H9 (cell line): ENCODE results near the gene PEX7. TPM values are rescaled to one million over a fixed set of nuclear protein-coding genes. Genes with fewer than 3 reads are reported as not detected.

Source experiments
- DNase-seq: peaks from one replicate; pipeline ENCODE4 v3.0.0-alpha.2; 2017
- H2AFZ ChIP-seq: one replicate; pipeline ENCODE4 v1.6.1; 2013; ENCODE audit warnings: mild to moderate bottlenecking, low read length, control low read depth, moderate library complexity
- H2AK5ac ChIP-seq: 2 replicates; pipeline ENCODE4 v1.6.1; 2013; ENCODE audit warnings: low read length, control low read depth, mixed read lengths; ENCODE audit not compliant: insufficient read length
- H2BK120ac ChIP-seq: one replicate; pipeline ENCODE4 v1.6.1; 2013; ENCODE audit warnings: low read depth, mild to moderate bottlenecking, low read length, control low read depth, inconsistent platforms; ENCODE audit not compliant: poor library complexity, severe bottlenecking
- H2BK12ac ChIP-seq: 2 replicates; pipeline ENCODE4 v1.6.1; 2013; ENCODE audit warnings: low read length, control low read depth, mixed read lengths, low read depth; ENCODE audit not compliant: insufficient read length
- H2BK15ac ChIP-seq: 2 replicates; pipeline ENCODE4 v1.6.1; 2013; ENCODE audit warnings: low read depth, low read length, control low read depth
- H2BK20ac ChIP-seq: one replicate; pipeline ENCODE4 v1.6.1; 2013; ENCODE audit warnings: low read depth, mild to moderate bottlenecking, low read length, control low read depth, inconsistent platforms; ENCODE audit not compliant: poor library complexity, severe bottlenecking
- H2BK5ac ChIP-seq: 2 replicates; pipeline ENCODE4 v1.6.1; 2013; ENCODE audit warnings: low read length, control low read depth, mixed read lengths; ENCODE audit not compliant: insufficient read length
- H3K14ac ChIP-seq: 2 replicates; pipeline ENCODE4 v1.6.1; 2013; ENCODE audit warnings: low read length, control low read depth; ENCODE audit not compliant: insufficient read depth
- H3K18ac ChIP-seq: 2 replicates; pipeline ENCODE4 v1.6.1; 2013; ENCODE audit warnings: low read depth, mild to moderate bottlenecking, mixed read lengths, low read length, control low read depth; ENCODE audit not compliant: insufficient read length
- H3K23ac ChIP-seq: 2 replicates; pipeline ENCODE4 v1.6.1; 2013; ENCODE audit warnings: low read length, control low read depth, mixed read lengths, low read depth; ENCODE audit not compliant: insufficient read length
- H3K23me2 ChIP-seq: 2 replicates; pipeline ENCODE4 v1.6.1; 2013; ENCODE audit warnings: low read depth, mild to moderate bottlenecking, mixed read lengths, low read length, control low read depth; ENCODE audit not compliant: insufficient read length, poor library complexity, severe bottlenecking
- H3K27ac ChIP-seq: 2 replicates; pipeline ENCODE4 v1.5.1; 2013; ENCODE audit warnings: low read length, control low read depth, mixed read lengths, low read depth; ENCODE audit not compliant: insufficient read length
- H3K27me3 ChIP-seq: 2 replicates; pipeline ENCODE4 v1.6.1; 2013; ENCODE audit warnings: low read length, control low read depth, inconsistent platforms; ENCODE audit not compliant: insufficient read depth
- H3K4ac ChIP-seq: 2 replicates; pipeline ENCODE4 v1.6.1; 2013; ENCODE audit warnings: low read depth, mild to moderate bottlenecking, control low read depth, inconsistent platforms, low read length, moderate library complexity
- H3K4me1 ChIP-seq: 2 replicates; pipeline ENCODE4 v1.6.1; 2013; ENCODE audit warnings: low read length, control low read depth, inconsistent platforms; ENCODE audit not compliant: insufficient read depth
- H3K4me2 ChIP-seq: 2 replicates; pipeline ENCODE4 v1.6.1; 2013; ENCODE audit warnings: low read length, control low read depth, mixed read lengths; ENCODE audit not compliant: insufficient read length, insufficient read depth
- H3K56ac ChIP-seq: 2 replicates; pipeline ENCODE4 v1.6.1; 2013; ENCODE audit warnings: low read depth, mild to moderate bottlenecking, mixed read lengths, low read length, control low read depth; ENCODE audit not compliant: insufficient read length
- H3K79me1 ChIP-seq: 2 replicates; pipeline ENCODE4 v1.6.1; 2013; ENCODE audit warnings: low read depth, mild to moderate bottlenecking, moderate library complexity, low read length, control low read depth, inconsistent platforms; ENCODE audit not compliant: insufficient read depth, poor library complexity, severe bottlenecking
- H3K79me2 ChIP-seq: 2 replicates; pipeline ENCODE4 v1.6.1; 2013; ENCODE audit warnings: low read length, control low read depth, inconsistent platforms; ENCODE audit not compliant: insufficient read depth
- H3K9ac ChIP-seq: 2 replicates; pipeline ENCODE4 v1.6.1; 2013; ENCODE audit warnings: low read length, control low read depth, mixed read lengths; ENCODE audit not compliant: insufficient read length; ENCODE audit errors: extremely low read depth
- H3K9me3 ChIP-seq: one replicate; pipeline ENCODE4 v1.6.1; 2013; ENCODE audit warnings: low read depth, low read length, inconsistent platforms; ENCODE audit not compliant: control insufficient read depth
- H3T11ph ChIP-seq: one replicate; pipeline ENCODE4 v1.6.1; 2013; ENCODE audit warnings: mild to moderate bottlenecking, low read length, control low read depth, inconsistent platforms
- H4K20me1 ChIP-seq: one replicate; pipeline ENCODE4 v1.6.1; 2013; ENCODE audit not compliant: control insufficient read depth, insufficient read length, insufficient read depth
- H4K5ac ChIP-seq: 2 replicates; pipeline ENCODE4 v1.6.1; 2013; ENCODE audit warnings: low read depth, mild to moderate bottlenecking, mixed read lengths, low read length, control low read depth; ENCODE audit not compliant: insufficient read length
- H4K8ac ChIP-seq: replicated peaks from 2 replicates; pipeline ENCODE4 v1.6.1; 2013; ENCODE audit warnings: low read length, control low read depth, mixed read lengths, low read depth; ENCODE audit not compliant: insufficient read length
- H4K91ac ChIP-seq: 2 replicates; pipeline ENCODE4 v1.6.1; 2013; ENCODE audit warnings: low read depth, mild to moderate bottlenecking, moderate library complexity, mixed read lengths, low read length, control low read depth; ENCODE audit not compliant: insufficient read length
- H3K27ac Mint-ChIP-seq, 3 experiments: 2 replicates in 2 of 3; 3 replicates in 1 of 3; pipeline ENCODE4 v1.8.0; 2020 to 2021; ENCODE audit warnings: mixed read lengths in 3 of 3, mild to moderate bottlenecking in 1 of 3, moderate library complexity in 1 of 3
- H3K27me3 Mint-ChIP-seq: 2 replicates; pipeline ENCODE4 v1.8.0; 2021; ENCODE audit warnings: low read depth, mild to moderate bottlenecking, moderate library complexity, mixed read lengths
- H3K36me3 Mint-ChIP-seq, 3 experiments: 2 replicates in 2 of 3; 3 replicates in 1 of 3; pipeline ENCODE4 v1.8.0; 2020 to 2021; ENCODE audit warnings: low read depth in 3 of 3, mixed read lengths in 3 of 3; ENCODE audit not compliant: insufficient read depth in 1 of 3
- H3K4me1 Mint-ChIP-seq, 2 experiments: 2 replicates each; pipeline ENCODE4 v1.8.0; 2020; ENCODE audit warnings: mixed read lengths in 2 of 2
- H3K4me3 Mint-ChIP-seq, 2 experiments: 2 replicates in 1 of 2; 3 replicates in 1 of 2; pipeline ENCODE4 v1.8.0; 2020 to 2021; ENCODE audit warnings: mild to moderate bottlenecking in 2 of 2, mixed read lengths in 2 of 2, moderate library complexity in 1 of 2
- H3K9me3 Mint-ChIP-seq, 2 experiments: 2 replicates in 1 of 2; 3 replicates in 1 of 2; pipeline ENCODE4 v1.8.0; 2020; ENCODE audit warnings: mild to moderate bottlenecking in 2 of 2, mixed read lengths in 2 of 2, moderate library complexity in 1 of 2
- CTCF ChIP-seq: fragments of 200-600 bp; sonication (generic); conservative IDR thresholded peaks from 3 replicates; pipeline ENCODE4 v1.8.0; 2021; ENCODE audit warnings: antibody characterized with exemption, mild to moderate bottlenecking
- WGBS: extraction: QIAGEN DNeasy Blood & Tissue Kit; methylation state at CpG from one replicate; pipeline ENCODE4 v1.1.7; 2013; ENCODE audit warnings: missing lambda C conversion rate, low lambda C conversion rate, mixed read lengths; ENCODE audit not compliant: insufficient read length; ENCODE audit errors: extremely low coverage; 5-methylcytosine and 5-hydroxymethylcytosine counted together
- total RNA-seq: library from RNA; stranded (reverse); gene quantifications from 2 replicates; pipeline ENCODE4 v1.2.1, GENCODE V29; 2021

PEX7 gene
- total RNA-seq, 1 experiment from 2014 or later, result 8.4 TPM

- no peak overlapping the region for H2BK20ac ChIP-seq
- H3K4me2 ChIP-seq, result no peak overlapping the region
- no peaks in the 10 kb centered on the region for H3K79me1 ChIP-seq
- no peak overlapping the region for H2AK5ac ChIP-seq
- H3K27me3 Mint-ChIP-seq, result peaks cover 5% of the 10 kb centered on the region
- peaks cover 14% of the 10 kb centered on the region for H3K4me1 ChIP-seq
- no peaks in the 10 kb centered on the region for H4K20me1 ChIP-seq
- H3K18ac ChIP-seq, result no peak overlapping the region
- no peak overlapping the region for H4K91ac ChIP-seq
- no CpG with 5 or more reads among the region's 5 CpGs for WGBS
- no peak overlapping the region for H3K14ac ChIP-seq
- H3K27ac Mint-ChIP-seq, result no peak overlapping the region; a peak in 3 of 7 replicates
- H2BK12ac ChIP-seq, result no peak overlapping the region
- no peak overlapping the region for H2BK15ac ChIP-seq
- no peak overlapping the region for H2AFZ ChIP-seq
- H2BK120ac ChIP-seq, result no peak overlapping the region
- no peak overlapping the region for H2BK5ac ChIP-seq
- H3K9ac ChIP-seq, result no peak overlapping the region
- no peaks in the 10 kb centered on the region for H3K79me2 ChIP-seq
- H3K23me2 ChIP-seq, result no peaks in the 10 kb centered on the region
- H3K27ac ChIP-seq, result no peak overlapping the region
- H3K4ac ChIP-seq, result no peak overlapping the region
- peaks cover 36 to 46% of the 10 kb centered on the region in 2 experiments for H3K4me1 Mint-ChIP-seq
- DNase-seq, result no peak
- no peaks in the 10 kb centered on the region for H3K9me3 Mint-ChIP-seq
- no peak overlapping the region for H3K23ac ChIP-seq
- H3K27me3 ChIP-seq, result no peaks in the 10 kb centered on the region
- no peak overlapping the region for H3K56ac ChIP-seq
- H3K9me3 ChIP-seq, result no peaks in the 10 kb centered on the region
- H4K8ac ChIP-seq, result no peak overlapping the region
- H3K4me3 Mint-ChIP-seq, result no peak overlapping the region
- no peak overlapping the region for H3T11ph ChIP-seq
- no peaks in the 10 kb centered on the region for H3K36me3 Mint-ChIP-seq
- no peak overlapping the region for H4K5ac ChIP-seq
- TF ChIP-seq CTCF, result no peak
These were observed 139.5 kb downstream of the PEX7 start for GRCh38 chr6:136961848-136962247.
